SK-N-SH (cell line): Measurements from ENCODE around the gene IGFBP7. TPM values are rescaled to one million over a fixed set of nuclear protein-coding genes. Genes with fewer than 3 reads are reported as not detected.
A peak's percentile ranks its signal among the peaks of the same experiment; 100 is the strongest.

Experiments
- CTCF ChIA-PET: fragments of 300-600, 350-600 bp; formaldehyde crosslinking; extraction: SDS; loops from one replicate; lab custom pipeline; 2021; lab: Yijun Ruan, JAX
- POLR2A ChIA-PET: fragments of 350-600 bp; sonication (Branson Sonifier 250); formaldehyde crosslinking; extraction: SDS; loops from one replicate; lab custom pipeline; 2020; ENCODE audit warnings: antibody characterized with exemption, inconsistent platforms; lab: Yijun Ruan, JAX
- DNase-seq: peaks from one replicate; pipeline ENCODE4 v3.0.0; 2012
- H2AFZ ChIP-seq: fragments of 200-600 bp; sonication (generic); 2 replicates; pipeline ENCODE4 v1.8.1; 2016; ENCODE audit warnings: antibody characterized with exemption, mild to moderate bottlenecking, low read depth
- H3F3A ChIP-seq: fragments of 200-600 bp; sonication (generic); replicated peaks from 2 replicates; pipeline ENCODE3; 2016; ENCODE audit warnings: antibody characterized with exemption, mild to moderate bottlenecking; ENCODE audit not compliant: insufficient read depth
- H3K27ac ChIP-seq, 2 experiments: fragments of 200-500 bp in 1 of 2; fragments of 200-600 bp in 1 of 2; sonication (Bioruptor generic) in 1 of 2; sonication (generic), shearing (Covaris generic) in 1 of 2; 2 replicates each; pipeline versions ENCODE4 v1.5.1 to v1.6.1; 2014 to 2016; ENCODE audit warnings: low read depth in 2 of 2, inconsistent platforms in 1 of 2, low read length in 1 of 2, mild to moderate bottlenecking in 1 of 2, mixed read lengths in 1 of 2
- H3K27me3 ChIP-seq: fragments of 200-600 bp; sonication (generic), shearing (Covaris generic); 2 replicates; pipeline ENCODE4 v1.6.1; 2016; ENCODE audit warnings: mixed run types; ENCODE audit not compliant: insufficient read depth
- H3K36me3 ChIP-seq, 2 experiments: fragments of 200-500 bp in 1 of 2; fragments of 200-600 bp in 1 of 2; sonication (Bioruptor generic) in 1 of 2; sonication (generic) in 1 of 2; replicated peaks in 1 of 2; 2 replicates each; pipeline versions ENCODE3 to v1.5.1; 2014 to 2016; ENCODE audit warnings: low read length in 1 of 2, mild to moderate bottlenecking in 1 of 2; ENCODE audit not compliant: insufficient read depth in 2 of 2, control insufficient read depth in 1 of 2
- H3K4me1 ChIP-seq, 2 experiments: fragments of 200-500 bp in 1 of 2; fragments of 200-600 bp in 1 of 2; sonication (Bioruptor generic) in 1 of 2; sonication (generic), shearing (Covaris generic) in 1 of 2; 2 replicates each; pipeline versions ENCODE4 v1.5.1 to v1.6.1; 2014 to 2016; ENCODE audit warnings: low read depth in 1 of 2, low read length in 1 of 2, mixed run types in 1 of 2; ENCODE audit not compliant: insufficient read depth in 2 of 2, control insufficient read depth in 1 of 2
- H3K4me2 ChIP-seq: fragments of 200-600 bp; sonication (generic), shearing (Covaris generic); 2 replicates; pipeline ENCODE4 v1.6.1; 2017; ENCODE audit warnings: mixed run types
- H3K4me3 ChIP-seq, 2 experiments: fragments of 200-500 bp in 1 of 2; fragments of 200-600 bp in 1 of 2; sonication (Bioruptor generic) in 1 of 2; sonication (generic), shearing (Covaris generic) in 1 of 2; 2 replicates each; pipeline versions ENCODE4 v1.5.1 to v1.8.1; 2014 to 2016; ENCODE audit warnings: low read depth in 2 of 2, inconsistent platforms in 1 of 2, low read length in 1 of 2, mild to moderate bottlenecking in 1 of 2, mixed read lengths in 1 of 2, moderate library complexity in 1 of 2
- H3K79me2 ChIP-seq: fragments of 200-600 bp; sonication (generic); 2 replicates; pipeline ENCODE4 v1.8.1; 2017; ENCODE audit warnings: mild to moderate bottlenecking; ENCODE audit not compliant: insufficient read depth
- H3K9ac ChIP-seq: fragments of 200-600 bp; sonication (generic); 2 replicates; pipeline ENCODE4 v1.6.1; 2017; ENCODE audit warnings: mixed run types
- H3K9me2 ChIP-seq: fragments of 200-600 bp; sonication (generic); 2 replicates; pipeline ENCODE4 v1.6.1; 2017; ENCODE audit warnings: mixed run types
- H3K9me3 ChIP-seq: fragments of 200-600 bp; sonication (generic); 2 replicates; pipeline ENCODE4 v1.6.1; 2017; ENCODE audit warnings: mixed run types, mild to moderate bottlenecking, moderate library complexity
- H4K20me1 ChIP-seq: fragments of 200-600 bp; sonication (generic); 2 replicates; pipeline ENCODE4 v1.6.1; 2017; ENCODE audit warnings: mild to moderate bottlenecking, mixed run types; ENCODE audit not compliant: insufficient read depth
- FOSL2 ChIP-seq: IDR thresholded peaks from 2 replicates; pipeline ENCODE4 v1.4.0; 2012; ENCODE audit warnings: low read depth, mild to moderate bottlenecking, moderate library complexity, borderline replicate concordance
- FOXM1 ChIP-seq: IDR thresholded peaks from 2 replicates; pipeline ENCODE4 v1.4.0; 2012; ENCODE audit warnings: low read depth, mild to moderate bottlenecking
- MXI1 ChIP-seq: IDR thresholded peaks from 2 replicates; pipeline ENCODE4 v1.6.1; 2012; ENCODE audit warnings: mild to moderate bottlenecking, low read depth, low read length, improper control_type of control experiment
- NRF1 ChIP-seq: IDR thresholded peaks from 2 replicates; pipeline ENCODE4 v1.6.1; 2012; ENCODE audit warnings: low read depth, mild to moderate bottlenecking, low read length
- RFX5 ChIP-seq: IDR thresholded peaks from 2 replicates; pipeline ENCODE4 v1.6.1; 2012; ENCODE audit warnings: mild to moderate bottlenecking, improper control_type of control experiment, low read length
- RXRA ChIP-seq: IDR thresholded peaks from 2 replicates; pipeline ENCODE4 v1.4.0; 2012; ENCODE audit warnings: low read depth, mild to moderate bottlenecking, borderline replicate concordance
- TAF1 ChIP-seq: IDR thresholded peaks from 2 replicates; pipeline ENCODE4 v1.6.1; 2012; ENCODE audit warnings: low read depth, mild to moderate bottlenecking, low read length, moderate library complexity, borderline replicate concordance
- WGBS: methylation state at CpG from one replicate; pipeline ENCODE4 v1.1.6; 2017; ENCODE audit warnings: low lambda C conversion rate; 5-methylcytosine and 5-hydroxymethylcytosine counted together
- polyA plus RNA-seq, 3 experiments: library from polyadenylated mRNA; depleted of rRNA; stranded (reverse); fragments of >200 nt; gene quantifications; 2 replicates each; pipeline ENCODE4 v1.2.3, GENCODE V29; 2012
- TF ChIP-seq, protein P1 (sequence below): IDR thresholded peaks from 2 replicates; pipeline ENCODE4 v1.6.1; 2012; ENCODE audit warnings: mild to moderate bottlenecking, low read depth, low read length, moderate library complexity

The IGFBP7 gene
- polyA plus RNA-seq, 1 of the 3 experiments (the other 2 are of a cell fraction): 0.38 TPM

DNA sequence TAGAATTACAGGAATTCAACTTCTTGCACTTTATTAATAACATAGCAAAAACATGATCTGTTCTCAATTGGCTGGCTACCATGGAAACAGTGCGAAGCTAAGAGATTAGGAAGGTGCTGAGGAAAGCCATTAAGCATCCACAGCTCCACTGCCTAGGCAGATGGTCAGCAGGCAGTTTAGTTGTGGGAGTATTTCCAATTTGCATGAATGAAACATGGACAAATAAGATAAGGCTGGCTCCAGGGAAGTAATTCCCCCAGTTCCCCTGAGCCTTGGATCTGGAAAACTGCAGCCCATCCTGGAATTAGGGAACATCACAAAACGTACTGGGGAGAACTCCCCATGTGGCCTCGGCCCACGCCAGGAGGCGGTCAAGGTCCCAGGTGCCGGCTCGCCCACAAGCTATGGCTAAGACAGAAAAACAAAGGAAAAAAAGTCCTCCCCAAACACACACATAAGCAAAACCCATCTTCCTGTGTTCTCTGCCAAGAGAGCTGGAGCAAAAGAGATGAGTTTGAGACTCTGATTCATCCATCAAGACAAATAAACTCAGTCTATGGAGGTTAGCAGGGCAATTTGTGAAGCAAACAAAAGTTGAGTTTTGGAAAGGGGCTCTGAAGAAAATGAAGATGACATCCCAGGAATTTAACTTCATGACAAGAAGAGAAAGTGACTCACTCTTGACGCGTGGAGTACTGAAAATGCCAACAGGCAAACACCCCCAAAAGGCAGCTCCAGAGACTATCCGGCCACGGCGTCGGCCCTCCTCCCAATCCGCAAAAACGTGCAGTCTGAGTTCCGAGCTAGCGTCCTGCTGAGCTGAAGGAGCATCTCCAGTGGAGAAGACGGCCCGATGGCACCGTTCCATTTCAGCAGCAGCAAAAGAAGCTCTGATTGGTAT lies 45.1 kb downstream of the IGFBP7 start:
- peak overlapping the region; percentile 12; the same call in 1 of the 2 replicates for H2AFZ ChIP-seq
- 38% methylated on average over 9 of the region's 20 CpGs for WGBS
- POLR2A ChIA-PET: no interaction called here

DNA sequence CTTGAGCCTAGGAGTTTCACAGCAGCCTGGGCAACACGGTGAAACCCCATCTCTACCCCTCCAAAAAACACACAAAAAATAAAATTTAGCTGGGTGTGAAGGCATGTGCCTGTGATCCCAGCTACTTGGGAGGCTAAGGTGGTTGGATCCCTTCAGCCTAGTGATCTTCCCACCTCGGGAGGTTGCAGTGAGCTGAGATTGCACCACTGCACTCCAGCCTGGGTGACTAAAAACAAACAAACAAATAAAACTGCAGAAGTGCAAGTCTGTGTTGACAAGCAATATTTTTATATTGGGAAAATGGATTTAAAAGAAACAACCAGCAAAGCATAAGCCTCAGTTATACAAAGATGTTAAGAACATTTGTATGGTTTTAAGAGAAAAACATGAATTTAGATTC lies 46.1 kb downstream of the IGFBP7 start:
- peaks cover 15 to 17% of the 10 kb centered on the region in 2 experiments for H3K4me1 ChIP-seq
- H3K36me3 ChIP-seq: no peaks in the 10 kb centered on the region
- H3K4me2 ChIP-seq: peak overlapping the region; percentile 60; the same call in 1 of the 2 replicates
- WGBS: 46% methylated on average over 2 of the region's 2 CpGs
- H3K9me2 ChIP-seq: no peaks in the 10 kb centered on the region
- no peak for DNase-seq
- POLR2A ChIA-PET: no interaction called here
- no peaks in the 10 kb centered on the region for H3K79me2 ChIP-seq
- no peaks in the 10 kb centered on the region for H4K20me1 ChIP-seq
- CTCF ChIA-PET: interaction anchor here (3.5 kb wide), 1 partner anchor 26 kb away, joined by 17 read pairs; no protein-coding TSS in a partner anchor
- peak overlapping the region; percentile 45; the same call in 1 of the 2 replicates for H3K9ac ChIP-seq
- TF ChIP-seq TAF1 (no peak), FOSL2 (no peak), NRF1 (no peak), RFX5 (no peak), FOXM1 (no peak), RXRA (no peak)
- TF ChIP-seq, all 33 proteins: peak for 0
- Histone ChIP-seq H2AFZ (no peak overlapping the region), H3K27me3 (no peaks in the 10 kb centered on the region), H3K4me3 (no peak overlapping the region), H3F3A (peaks cover 50% of the 10 kb centered on the region), H3K27ac (peak overlapping the region; percentile 70 to 92; a peak in 3 of 4 replicates), H3K9me3 (no peaks in the 10 kb centered on the region)

More for the DNA sequence above, 45.1 kb downstream of the IGFBP7 start:
- Histone ChIP-seq H3K9ac (peak overlapping the region; percentile 45; the same call in 1 of the 2 replicates), H3K27ac (peak overlapping the region; percentile 70 to 92; a peak in 3 of 4 replicates), H3K9me2 (no peaks in the 10 kb centered on the region), H3K9me3 (no peaks in the 10 kb centered on the region), H3K36me3 (no peaks in the 10 kb centered on the region), H3K27me3 (no peaks in the 10 kb centered on the region), H3K4me1 (peaks cover 15 to 17% of the 10 kb centered on the region in 2 experiments), H3K4me2 (peak overlapping the region; percentile 60), H3F3A (peaks cover 50% of the 10 kb centered on the region), H3K4me3 (no peak overlapping the region), H4K20me1 (no peaks in the 10 kb centered on the region), H3K79me2 (no peaks in the 10 kb centered on the region)
- CTCF ChIA-PET: interaction anchor here (3.5 kb wide), 1 partner anchor 27 kb away, joined by 17 read pairs; no protein-coding TSS in a partner anchor
- DNase-seq: peak; percentile 50
- TF ChIP-seq, protein P1, sequence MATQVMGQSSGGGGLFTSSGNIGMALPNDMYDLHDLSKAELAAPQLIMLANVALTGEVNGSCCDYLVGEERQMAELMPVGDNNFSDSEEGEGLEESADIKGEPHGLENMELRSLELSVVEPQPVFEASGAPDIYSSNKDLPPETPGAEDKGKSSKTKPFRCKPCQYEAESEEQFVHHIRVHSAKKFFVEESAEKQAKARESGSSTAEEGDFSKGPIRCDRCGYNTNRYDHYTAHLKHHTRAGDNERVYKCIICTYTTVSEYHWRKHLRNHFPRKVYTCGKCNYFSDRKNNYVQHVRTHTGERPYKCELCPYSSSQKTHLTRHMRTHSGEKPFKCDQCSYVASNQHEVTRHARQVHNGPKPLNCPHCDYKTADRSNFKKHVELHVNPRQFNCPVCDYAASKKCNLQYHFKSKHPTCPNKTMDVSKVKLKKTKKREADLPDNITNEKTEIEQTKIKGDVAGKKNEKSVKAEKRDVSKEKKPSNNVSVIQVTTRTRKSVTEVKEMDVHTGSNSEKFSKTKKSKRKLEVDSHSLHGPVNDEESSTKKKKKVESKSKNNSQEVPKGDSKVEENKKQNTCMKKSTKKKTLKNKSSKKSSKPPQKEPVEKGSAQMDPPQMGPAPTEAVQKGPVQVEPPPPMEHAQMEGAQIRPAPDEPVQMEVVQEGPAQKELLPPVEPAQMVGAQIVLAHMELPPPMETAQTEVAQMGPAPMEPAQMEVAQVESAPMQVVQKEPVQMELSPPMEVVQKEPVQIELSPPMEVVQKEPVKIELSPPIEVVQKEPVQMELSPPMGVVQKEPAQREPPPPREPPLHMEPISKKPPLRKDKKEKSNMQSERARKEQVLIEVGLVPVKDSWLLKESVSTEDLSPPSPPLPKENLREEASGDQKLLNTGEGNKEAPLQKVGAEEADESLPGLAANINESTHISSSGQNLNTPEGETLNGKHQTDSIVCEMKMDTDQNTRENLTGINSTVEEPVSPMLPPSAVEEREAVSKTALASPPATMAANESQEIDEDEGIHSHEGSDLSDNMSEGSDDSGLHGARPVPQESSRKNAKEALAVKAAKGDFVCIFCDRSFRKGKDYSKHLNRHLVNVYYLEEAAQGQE: no peak
- peak; percentile 13; the same call in 1 of the 2 replicates for TF ChIP-seq MXI1
- 0 out of 2 replicates have a peak, but pooled peaks have one; percentile 1 for TF ChIP-seq FOSL2
